Endothelial cell of umbilical vein (primary cell): ENCODE results near the gene CDC26. TPM values are rescaled to one million over a fixed set of nuclear protein-coding genes. Genes with fewer than 3 reads are reported as not detected.

Source experiments
- BruUV-seq: library from RNA; stranded (reverse); fragments of 400-500 nt; replicated peaks from 2 replicates; lab custom pipeline; 2021; lab: Mats Ljungman, UMichigan
- CTCF ChIA-PET: fragments of 300-600, 350-600 bp; sonication (Branson Sonifier 250); formaldehyde crosslinking; loops from one replicate; lab custom pipeline; 2021; ENCODE audit warnings: antibody characterized with exemption, inconsistent platforms; lab: Charles Lee
- POLR2A ChIA-PET: fragments of 300-600, 350-600 bp; sonication (Branson Sonifier 250); formaldehyde crosslinking; loops from one replicate; lab custom pipeline; 2021; ENCODE audit warnings: antibody characterized with exemption, inconsistent platforms; lab: Charles Lee
- DNase-seq: peaks from one replicate; pipeline ENCODE4 v3.0.0-alpha.2; 2011; ENCODE audit warnings: low read depth, low spot score
- FAIRE-seq: peaks from 2 replicates; lab custom pipeline; 2011; peaks lifted over from hg19 to GRCh38; lab: Jason Lieb, UNC
- H2AFZ ChIP-seq: 2 replicates; pipeline ENCODE4 v1.6.0; 2012; ENCODE audit warnings: low read depth, low read length, control low read depth, inconsistent platforms
- H3K27ac ChIP-seq: 2 replicates; pipeline ENCODE4 v1.5.1; 2011; ENCODE audit warnings: low read depth, mild to moderate bottlenecking, control low read depth, low read length, moderate library complexity; ENCODE audit not compliant: insufficient read depth
- H3K27me3 ChIP-seq, 2 experiments: 2 replicates each; pipeline versions ENCODE4 v1.6.0 to v1.6.1; 2011; ENCODE audit warnings: low read length in 2 of 2, mixed read lengths in 1 of 2; ENCODE audit not compliant: control insufficient read depth in 2 of 2, insufficient read depth in 2 of 2
- H3K36me3 ChIP-seq, 2 experiments: 2 replicates in 1 of 2; 3 replicates in 1 of 2; pipeline ENCODE4 v1.5.1; 2011; ENCODE audit warnings: low read length in 2 of 2, mild to moderate bottlenecking in 1 of 2, moderate library complexity in 1 of 2; ENCODE audit not compliant: control insufficient read depth in 2 of 2, insufficient read depth in 2 of 2; ENCODE audit errors: extremely low read depth in 1 of 2
- H3K4me1 ChIP-seq: 3 replicates; pipeline ENCODE4 v1.5.1; 2011; ENCODE audit warnings: mild to moderate bottlenecking, low read length; ENCODE audit not compliant: control insufficient read depth, insufficient read depth; ENCODE audit errors: extremely low read depth
- H3K4me2 ChIP-seq: 2 replicates; pipeline ENCODE4 v1.6.1; 2011; ENCODE audit warnings: low read length, control low read depth, mixed read lengths; ENCODE audit not compliant: insufficient read depth
- H3K4me3 ChIP-seq, 3 experiments: fragments of 200-600 bp in 1 of 3; sonication (generic), shearing (Covaris generic) in 1 of 3; replicated peaks in 1 of 3; 2 replicates each; pipeline ENCODE4 v1.5.1; 2011 to 2016; ENCODE audit warnings: control low read depth in 3 of 3, low read length in 3 of 3, mild to moderate bottlenecking in 2 of 3, inconsistent platforms in 1 of 3, low read depth in 1 of 3, moderate library complexity in 1 of 3; ENCODE audit not compliant: insufficient read depth in 1 of 3
- H3K79me2 ChIP-seq: 2 replicates; pipeline ENCODE4 v1.6.0; 2012; ENCODE audit warnings: low read length, inconsistent platforms; ENCODE audit not compliant: control insufficient read depth, insufficient read depth
- H3K9ac ChIP-seq: replicated peaks from 2 replicates; pipeline ENCODE3; 2011; ENCODE audit warnings: low read length, control low read depth; ENCODE audit not compliant: insufficient read depth; ENCODE audit errors: extremely low read depth
- H3K9me1 ChIP-seq: replicated peaks from 3 replicates; pipeline ENCODE4 v1.6.0; 2011; ENCODE audit warnings: mild to moderate bottlenecking, low read length; ENCODE audit not compliant: control insufficient read depth, insufficient read depth; ENCODE audit errors: extremely low read depth
- H3K9me3 ChIP-seq: replicated peaks from 2 replicates; pipeline ENCODE4 v1.5.1; 2012; ENCODE audit warnings: low read length, inconsistent platforms; ENCODE audit not compliant: control insufficient read depth, insufficient read depth
- H4K20me1 ChIP-seq: replicated peaks from 2 replicates; pipeline ENCODE3; 2011; ENCODE audit warnings: mild to moderate bottlenecking, low read length; ENCODE audit not compliant: control insufficient read depth, insufficient read depth; ENCODE audit errors: extremely low read depth
- EZH2 ChIP-seq: IDR thresholded peaks from 2 replicates; pipeline ENCODE4 v1.6.1; 2012; ENCODE audit warnings: borderline replicate concordance, low read depth, mild to moderate bottlenecking, moderate library complexity, low read length, inconsistent platforms; ENCODE audit not compliant: severe bottlenecking
- FOS ChIP-seq: IDR thresholded peaks from 2 replicates; pipeline ENCODE4 v1.6.1; 2011; ENCODE audit warnings: mild to moderate bottlenecking, low read length, moderate library complexity, borderline replicate concordance; ENCODE audit not compliant: insufficient read depth
- GATA2 ChIP-seq: IDR thresholded peaks from 2 replicates; pipeline ENCODE4 v1.7.0; 2011; ENCODE audit warnings: low read depth, mild to moderate bottlenecking, moderate library complexity, mixed read lengths, low read length; ENCODE audit not compliant: insufficient read length, insufficient read depth
- JUN ChIP-seq: IDR thresholded peaks from 2 replicates; pipeline ENCODE4 v1.6.1; 2011; ENCODE audit warnings: borderline replicate concordance, low read depth; ENCODE audit not compliant: insufficient read length, insufficient read depth
- MYC ChIP-seq: IDR thresholded peaks from one replicate; pipeline ENCODE4 v1.6.1; 2011; ENCODE audit warnings: mild to moderate bottlenecking, low read depth, low read length
- POLR2A ChIP-seq: IDR thresholded peaks from 2 replicates; pipeline ENCODE4 v1.6.1; 2012; ENCODE audit warnings: low read depth, mild to moderate bottlenecking, control low read depth, low read length
- POLR2AphosphoS5 ChIP-seq: IDR thresholded peaks from 2 replicates; pipeline ENCODE4 v1.6.1; 2012; ENCODE audit warnings: low read depth, mild to moderate bottlenecking, control low read depth, low read length, moderate library complexity; ENCODE audit not compliant: insufficient read depth
- dilution Hi-C: fragments of 300-500 bp; cut with MboI; formaldehyde crosslinking; loops from one replicate; pipeline ENCODE4 v1.15.0; 2019; ENCODE audit warnings: low sequenced_read_pairs; ENCODE audit not compliant: extremely low pct_ligation_motif_present
- intact Hi-C: fragments of 100-400 bp; cut with micrococcal nuclease; formaldehyde crosslinking; loops from one replicate; pipeline ENCODE4 v1.10.0; 2022
- polyA plus RNA-seq, 4 experiments: library from polyadenylated mRNA; depleted of rRNA in 3 of 4; stranded (reverse) in 3 of 4; unstranded in 1 of 4; fragments of >200 nt; gene quantifications; 2 replicates each; pipeline versions ENCODE4 v1.2.1 to v1.2.3, GENCODE V29; 2011 to 2012; ENCODE audit warnings: missing spikeins in 1 of 4
- total RNA-seq: library from RNA; stranded (reverse); gene quantifications from 2 replicates; pipeline ENCODE4 v1.2.3, GENCODE V29; 2021
- TF ChIP-seq, protein P1 (sequence below), 2 donors: IDR thresholded peaks; 1 replicate in 1 of 2; 2 replicates in 1 of 2; pipeline ENCODE4 v1.5.1; 2011; ENCODE audit warnings: low read length in 2 of 2, mild to moderate bottlenecking in 2 of 2, moderate library complexity in 2 of 2, control low read depth in 1 of 2, inconsistent platforms in 1 of 2, low read depth in 1 of 2; ENCODE audit not compliant: insufficient read depth in 1 of 2; ENCODE audit errors: extremely low read depth in 1 of 2
- TF ChIP-seq, protein P2 (sequence below): IDR thresholded peaks from 2 replicates; pipeline ENCODE4 v1.6.1; 2011; ENCODE audit not compliant: insufficient read depth, insufficient read length

The CDC26 gene
- total and polyA plus RNA-seq, 2 donors (not counting 3 experiments of a cell fraction or from before 2014, with no cell fraction given): 25.7 to 36.9 TPM

DNA sequence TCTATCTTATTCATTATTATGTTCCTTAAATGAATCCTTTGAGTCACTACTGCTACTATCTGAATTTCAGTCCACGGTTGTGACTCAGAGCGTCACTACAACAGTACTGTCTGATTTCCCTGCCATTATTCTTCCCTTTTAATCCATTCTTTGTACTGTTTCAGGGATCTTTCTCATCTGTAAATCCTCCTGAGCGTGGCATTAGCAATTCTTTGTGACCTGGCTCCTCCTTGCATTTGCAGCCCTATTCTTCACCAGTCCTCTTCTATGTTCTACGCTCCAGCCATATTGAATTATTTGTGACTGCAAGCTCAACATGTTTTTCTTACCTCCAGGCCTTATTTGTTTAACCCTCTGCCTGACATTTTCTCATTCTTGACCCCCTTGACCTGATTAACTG, 6.0 kb upstream of the CDC26 start:
- no peak overlapping the region for H3K4me3 ChIP-seq
- BruUV-seq: no TSS peak
- no peak for DNase-seq
- H2AFZ ChIP-seq: no peak overlapping the region
- H3K27ac ChIP-seq: no peak overlapping the region
- intact Hi-C loops (no loop called here), dilution Hi-C loops (no loop called here)
- H3K9me3 ChIP-seq: no peaks in the 10 kb centered on the region
- H4K20me1 ChIP-seq: no peaks in the 10 kb centered on the region
- TF ChIP-seq GATA2: no peak
- TF ChIP-seq JUN: no peak
- TF ChIP-seq, protein P1, sequence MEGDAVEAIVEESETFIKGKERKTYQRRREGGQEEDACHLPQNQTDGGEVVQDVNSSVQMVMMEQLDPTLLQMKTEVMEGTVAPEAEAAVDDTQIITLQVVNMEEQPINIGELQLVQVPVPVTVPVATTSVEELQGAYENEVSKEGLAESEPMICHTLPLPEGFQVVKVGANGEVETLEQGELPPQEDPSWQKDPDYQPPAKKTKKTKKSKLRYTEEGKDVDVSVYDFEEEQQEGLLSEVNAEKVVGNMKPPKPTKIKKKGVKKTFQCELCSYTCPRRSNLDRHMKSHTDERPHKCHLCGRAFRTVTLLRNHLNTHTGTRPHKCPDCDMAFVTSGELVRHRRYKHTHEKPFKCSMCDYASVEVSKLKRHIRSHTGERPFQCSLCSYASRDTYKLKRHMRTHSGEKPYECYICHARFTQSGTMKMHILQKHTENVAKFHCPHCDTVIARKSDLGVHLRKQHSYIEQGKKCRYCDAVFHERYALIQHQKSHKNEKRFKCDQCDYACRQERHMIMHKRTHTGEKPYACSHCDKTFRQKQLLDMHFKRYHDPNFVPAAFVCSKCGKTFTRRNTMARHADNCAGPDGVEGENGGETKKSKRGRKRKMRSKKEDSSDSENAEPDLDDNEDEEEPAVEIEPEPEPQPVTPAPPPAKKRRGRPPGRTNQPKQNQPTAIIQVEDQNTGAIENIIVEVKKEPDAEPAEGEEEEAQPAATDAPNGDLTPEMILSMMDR (IDR thresholded peaks at IDR 0.05; ENCODE audit: extremely low read depth in 1 of 2, insufficient read depth in 1 of 2, low read depth in 1 of 2, low read length in 2 of 2): no peak
- no peak for TF ChIP-seq POLR2A
- TF ChIP-seq FOS: no peak
- TF ChIP-seq POLR2AphosphoS5: no peak
- peaks cover 7% of the 10 kb centered on the region for H3K79me2 ChIP-seq
- H3K36me3 ChIP-seq: peaks cover 23 to 27% of the 10 kb centered on the region in 2 experiments
- ChIA-PET POLR2A (no interaction called here), CTCF (no interaction called here)
- no peak for FAIRE-seq
- H3K9ac ChIP-seq: no peak overlapping the region
- peaks cover 3% of the 10 kb centered on the region for H3K4me1 ChIP-seq
- no peak overlapping the region for H3K4me2 ChIP-seq
- H3K9me1 ChIP-seq: no peaks in the 10 kb centered on the region
- H3K27me3 ChIP-seq: no peaks in the 10 kb centered on the region

DNA sequence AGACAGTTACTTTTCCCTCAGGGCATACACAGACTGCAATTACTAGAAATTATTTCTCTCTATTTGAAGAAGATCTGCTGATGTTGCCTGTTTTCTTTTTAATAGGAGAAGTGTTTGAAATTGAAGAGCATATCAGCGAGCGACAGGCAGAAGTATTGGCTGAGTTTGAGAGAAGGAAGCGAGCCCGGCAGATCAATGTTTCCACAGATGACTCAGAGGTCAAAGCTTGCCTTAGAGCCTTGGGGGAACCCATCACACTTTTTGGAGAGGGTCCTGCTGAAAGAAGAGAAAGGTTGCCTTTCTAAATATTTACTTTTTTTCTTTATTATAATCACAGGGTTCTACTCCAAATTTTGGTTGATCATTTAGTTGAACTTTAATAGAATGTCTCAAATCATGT, 3.5 kb upstream of the CDC26 start:
- Histone ChIP-seq H3K79me2 (peaks cover 21% of the 10 kb centered on the region), H3K27me3 (no peaks in the 10 kb centered on the region), H3K4me3 (no peak overlapping the region), H3K36me3 (peaks cover 13 to 19% of the 10 kb centered on the region in 2 experiments), H3K9me3 (no peaks in the 10 kb centered on the region), H2AFZ (no peak overlapping the region), H3K9ac (no peak overlapping the region), H3K4me1 (peaks cover 13% of the 10 kb centered on the region), H3K27ac (no peak overlapping the region), H4K20me1 (no peaks in the 10 kb centered on the region), H3K4me2 (no peak overlapping the region), H3K9me1 (no peaks in the 10 kb centered on the region)
- dilution Hi-C loops: no loop called here
- ChIA-PET POLR2A (no interaction called here), CTCF (no interaction called here)
- no TSS peak for BruUV-seq
- DNase-seq (no peak), FAIRE-seq (no peak)
- TF ChIP-seq FOS (no peak), POLR2A (no peak), MYC (no peak), GATA2 (no peak), JUN (no peak), POLR2AphosphoS5 (no peak), EZH2 (no peak)
- TF ChIP-seq, protein P2, sequence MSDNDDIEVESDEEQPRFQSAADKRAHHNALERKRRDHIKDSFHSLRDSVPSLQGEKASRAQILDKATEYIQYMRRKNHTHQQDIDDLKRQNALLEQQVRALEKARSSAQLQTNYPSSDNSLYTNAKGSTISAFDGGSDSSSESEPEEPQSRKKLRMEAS: no peak
- TF ChIP-seq, protein P1 (IDR thresholded peaks at IDR 0.05; ENCODE audit: extremely low read depth in 1 of 2, insufficient read depth in 1 of 2, low read depth in 1 of 2, low read length in 2 of 2): no peak
- intact Hi-C loops: loop anchor here (1.0 kb wide), 1 partner anchor 117 kb away; no protein-coding TSS in a partner anchor
